K562 (cell line): ENCODE measurements around the gene EPHA10. TPM values are rescaled to one million over a fixed set of nuclear protein-coding genes. Genes with fewer than 3 reads are reported as not detected.

Source experiments
- CBX1 ChIP-seq: sonication (generic); IDR thresholded peaks from 2 replicates; pipeline ENCODE4 v1.6.1; 2016; ENCODE audit warnings: antibody characterized with exemption, low read depth, mild to moderate bottlenecking
- CBX8 ChIP-seq: fragments of 200-600 bp; sonication (generic); IDR thresholded peaks from 2 replicates; pipeline ENCODE4 v1.6.1; 2012; ENCODE audit warnings: borderline replicate concordance, mixed run types, low read depth, mild to moderate bottlenecking, moderate library complexity, mixed read lengths, low read length, control low read depth, inconsistent platforms; ENCODE audit not compliant: poor library complexity, severe bottlenecking; ENCODE audit errors: extremely low read depth
- ETV6 ChIP-seq, 3 experiments: fragments of 150-350 bp in 1 of 3; sonication (generic) in 1 of 3; formaldehyde crosslinking in 1 of 3; IDR thresholded peaks; 2 replicates each; pipeline versions ENCODE4 v1.6.1 to v1.8.0; 2014 to 2022; ENCODE audit warnings: borderline replicate concordance in 2 of 3, low read depth in 2 of 3, antibody characterized with exemption in 1 of 3, low read length in 1 of 3, mild to moderate bottlenecking in 1 of 3, missing genetic modification reagents in 1 of 3
- HNRNPLL ChIP-seq: fragments of 200-400 bp; formaldehyde crosslinking; IDR thresholded peaks from 2 replicates; pipeline ENCODE4 v1.6.1; 2017; ENCODE audit warnings: low read length, low read depth, mild to moderate bottlenecking; ENCODE audit not compliant: poor library complexity, severe bottlenecking
- MIER1 ChIP-seq: fragments of 450-650 bp; IDR thresholded peaks from 2 replicates; pipeline ENCODE4 v1.6.1; 2016; ENCODE audit warnings: antibody characterized with exemption, mild to moderate bottlenecking, low read depth
- MYNN ChIP-seq, 2 experiments: sonication (generic); formaldehyde crosslinking in 1 of 2; IDR thresholded peaks; 2 replicates each; pipeline versions ENCODE4 v1.5.0 to v1.6.1; 2016 to 2020; ENCODE audit warnings: antibody characterized with exemption in 1 of 2, missing genetic modification reagents in 1 of 2
- NFE2L1 ChIP-seq: fragments of 450-650 bp; IDR thresholded peaks from 2 replicates; pipeline ENCODE4 v1.6.1; 2016; ENCODE audit warnings: missing genetic modification characterization, low read depth, mild to moderate bottlenecking, missing compliant biosample characterization, moderate library complexity, borderline replicate concordance
- RFX5 ChIP-seq: IDR thresholded peaks from 2 replicates; pipeline ENCODE4 v1.6.1; 2011; ENCODE audit warnings: low read depth, mild to moderate bottlenecking, improper control_type of control experiment, low read length
- SP1 ChIP-seq: sonication (generic); formaldehyde crosslinking; IDR thresholded peaks from 2 replicates; pipeline ENCODE4 v1.8.1; 2022; ENCODE audit warnings: mild to moderate bottlenecking, missing genetic modification reagents
- TCFL5 ChIP-seq: fragments of 250-450 bp; sonication (Bioruptor Pico); conservative IDR thresholded peaks from 2 replicates; pipeline ENCODE4 v1.6.1; 2021; ENCODE audit warnings: mild to moderate bottlenecking, moderate library complexity, matching md5 sums
- TSC22D4 ChIP-seq: fragments of 450-650 bp; IDR thresholded peaks from 2 replicates; pipeline ENCODE4 v1.6.1; 2016; ENCODE audit warnings: missing genetic modification characterization, missing biosample characterization, control low read depth
- YY1 ChIP-seq, 3 experiments: IDR thresholded peaks; 2 replicates each; pipeline ENCODE4 v1.6.1; 2011; ENCODE audit warnings: low read length in 2 of 3, mild to moderate bottlenecking in 2 of 3, moderate library complexity in 2 of 3, borderline replicate concordance in 1 of 3, control low read depth in 1 of 3, low read depth in 1 of 3; ENCODE audit not compliant: insufficient read depth in 3 of 3, insufficient replicate concordance in 2 of 3, control insufficient read depth in 1 of 3, insufficient read length in 1 of 3; ENCODE audit errors: extremely low read depth in 1 of 3
- ZFP1 ChIP-seq: fragments of 450-650 bp; formaldehyde crosslinking; IDR thresholded peaks from 2 replicates; pipeline ENCODE4 v1.4.0; 2020; ENCODE audit warnings: mild to moderate bottlenecking, mixed read lengths
- ZNF124 ChIP-seq: sonication (generic); formaldehyde crosslinking; IDR thresholded peaks from 2 replicates; pipeline ENCODE4 v1.8.1; 2022; ENCODE audit warnings: missing genetic modification reagents
- ZNF408 ChIP-seq: fragments of 250-450 bp; sonication (Bioruptor Pico); IDR thresholded peaks from 2 replicates; pipeline ENCODE4 v1.4.0; 2020; ENCODE audit warnings: low read depth, mild to moderate bottlenecking, moderate library complexity
- ZNF551 ChIP-seq: fragments of 250-450 bp; sonication (Bioruptor Pico); IDR thresholded peaks from 2 replicates; pipeline ENCODE4 v1.5.0; 2021; ENCODE audit warnings: mild to moderate bottlenecking, moderate library complexity
- polyA plus RNA-seq, 8 experiments: library from polyadenylated mRNA; depleted of rRNA in 4 of 8; stranded (reverse) in 5 of 8; unstranded in 3 of 8; fragments of >200 nt; fragmentation: Nextera tagmentation in 2 of 8; fragmentation: Illumina TruSeq in 1 of 8; extraction: Ambion mirVana in 2 of 8; extraction: Trizol in 1 of 8; gene quantifications; 2 replicates each; pipeline versions ENCODE4 v1.2.1 to v1.2.3, GENCODE V29; 2011 to 2014; ENCODE audit warnings: inconsistent platforms in 1 of 8, missing spikeins in 1 of 8
- total RNA-seq, 7 experiments: library from RNA; depleted of rRNA in 6 of 7; stranded (reverse); fragments of >200 nt in 6 of 7; fragmentation: Illumina TruSeq in 2 of 7; extraction: Trizol in 2 of 7; gene quantifications; 2 replicates each; pipeline versions ENCODE4 v1.2.1 to v1.2.3, GENCODE V29; 2011 to 2021; ENCODE audit warnings: low replicate concordance in 1 of 7
- TF ChIP-seq, protein P1 (sequence below): sonication (generic); formaldehyde crosslinking; IDR thresholded peaks from 2 replicates; pipeline ENCODE4 v1.8.0; 2022; ENCODE audit warnings: mild to moderate bottlenecking, missing genetic modification reagents
- TF ChIP-seq, protein P2 (sequence below): fragments of 450-650 bp; IDR thresholded peaks from 2 replicates; pipeline ENCODE4 v1.6.1; 2017; ENCODE audit warnings: antibody characterized with exemption, mild to moderate bottlenecking

The EPHA10 gene
- total and polyA plus RNA-seq, 9 of the 15 experiments (the other 6 are each of a cell fraction or from before 2014, with no cell fraction given): 0.03 TPM; not detected in 8

DNA sequence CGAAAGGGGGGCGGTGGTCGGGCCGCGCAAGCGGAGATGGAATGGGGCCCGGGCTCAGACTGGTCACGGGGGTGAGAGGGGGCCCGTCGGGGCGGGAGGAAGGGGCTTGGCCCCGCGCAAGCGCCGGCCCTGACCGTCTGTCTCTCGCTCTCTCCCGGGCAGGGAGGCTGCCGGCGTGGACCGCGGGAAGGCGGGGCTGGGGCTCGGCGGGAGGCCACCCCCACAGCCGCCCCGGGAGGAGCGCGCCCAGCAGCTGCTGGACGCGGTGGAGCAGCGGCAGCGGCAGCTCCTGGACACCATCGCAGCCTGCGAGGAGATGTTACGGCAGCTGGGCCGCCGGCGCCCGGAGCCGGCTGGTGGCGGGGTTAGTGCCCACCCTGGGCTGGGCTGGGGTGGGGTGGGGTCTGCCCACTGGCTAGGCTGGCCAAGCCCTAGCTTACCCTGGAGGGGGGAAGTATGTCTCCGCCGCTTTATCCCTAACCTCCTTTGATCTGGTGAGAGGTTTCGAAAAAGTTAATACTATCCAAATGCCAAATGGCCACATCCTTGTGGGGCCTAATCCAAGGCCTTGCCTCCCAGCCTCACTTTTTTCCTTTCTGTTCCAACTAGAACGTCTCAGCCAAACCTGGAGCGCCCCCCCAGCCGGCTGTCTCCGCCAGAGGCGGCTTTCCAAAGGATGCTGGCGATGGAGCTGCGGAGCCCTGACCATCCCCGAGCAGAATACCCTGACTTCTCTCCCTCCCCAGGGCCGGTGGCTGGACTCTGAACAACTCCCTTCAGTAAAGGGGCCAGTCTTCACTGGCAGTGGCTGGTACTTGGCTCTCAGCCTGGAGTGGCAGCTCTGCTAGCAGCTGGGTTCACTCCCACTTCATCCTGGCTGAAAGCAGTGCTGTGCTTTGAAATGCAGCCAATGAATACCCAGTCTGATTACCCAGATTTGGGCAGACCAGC is 43.7 kb upstream of the EPHA10 start (continued):
- TF ChIP-seq, protein P1, sequence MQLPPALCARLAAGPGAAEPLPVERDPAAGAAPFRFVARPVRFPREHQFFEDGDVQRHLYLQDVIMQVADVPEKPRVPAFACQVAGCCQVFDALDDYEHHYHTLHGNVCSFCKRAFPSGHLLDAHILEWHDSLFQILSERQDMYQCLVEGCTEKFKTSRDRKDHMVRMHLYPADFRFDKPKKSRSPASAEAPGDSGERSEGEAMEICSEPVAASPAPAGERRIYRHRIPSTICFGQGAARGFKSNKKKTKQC: peak; percentile 94
- TF ChIP-seq MYNN (IDR thresholded peaks at IDR 0.05) (no peak), MYNN (CRISPR knock-in tag; IDR thresholded peaks at IDR 0.05) (no peak), TSC22D4 (no peak), ZNF124 (CRISPR knock-in tag) (no peak), NFE2L1 (tag) (no peak), ZFP1 (CRISPR knock-in tag) (no peak), TCFL5 (CRISPR knock-in tag) (no peak), ZNF408 (no peak), CBX8 (no peak), RFX5 (no peak), SP1 (CRISPR knock-in tag) (peak; percentile 24; the same call in 1 of the 2 replicates), ZNF551 (no peak), ETV6 (IDR thresholded peaks at IDR 0.05; ENCODE audit: borderline replicate concordance in 1 of 2, low read depth in 2 of 2, low read length in 1 of 2) (no peak), ETV6 (CRISPR knock-in tag; IDR thresholded peaks at IDR 0.05; ENCODE audit: borderline replicate concordance) (no peak), YY1 (IDR thresholded peaks at IDR 0.05; ENCODE audit: borderline replicate concordance in 1 of 3, control insufficient read depth in 1 of 3, extremely low read depth in 1 of 3, insufficient read depth in 3 of 3, insufficient read length in 1 of 3, insufficient replicate concordance in 2 of 3, low read depth in 1 of 3, low read length in 2 of 3) (peak in 2 of 3 experiments; percentile 31 to 46), HNRNPLL (peak; percentile 12), CBX1 (peak; percentile 10; the same call in 1 of the 2 replicates), MIER1 (no peak)
- TF ChIP-seq, protein P2, sequence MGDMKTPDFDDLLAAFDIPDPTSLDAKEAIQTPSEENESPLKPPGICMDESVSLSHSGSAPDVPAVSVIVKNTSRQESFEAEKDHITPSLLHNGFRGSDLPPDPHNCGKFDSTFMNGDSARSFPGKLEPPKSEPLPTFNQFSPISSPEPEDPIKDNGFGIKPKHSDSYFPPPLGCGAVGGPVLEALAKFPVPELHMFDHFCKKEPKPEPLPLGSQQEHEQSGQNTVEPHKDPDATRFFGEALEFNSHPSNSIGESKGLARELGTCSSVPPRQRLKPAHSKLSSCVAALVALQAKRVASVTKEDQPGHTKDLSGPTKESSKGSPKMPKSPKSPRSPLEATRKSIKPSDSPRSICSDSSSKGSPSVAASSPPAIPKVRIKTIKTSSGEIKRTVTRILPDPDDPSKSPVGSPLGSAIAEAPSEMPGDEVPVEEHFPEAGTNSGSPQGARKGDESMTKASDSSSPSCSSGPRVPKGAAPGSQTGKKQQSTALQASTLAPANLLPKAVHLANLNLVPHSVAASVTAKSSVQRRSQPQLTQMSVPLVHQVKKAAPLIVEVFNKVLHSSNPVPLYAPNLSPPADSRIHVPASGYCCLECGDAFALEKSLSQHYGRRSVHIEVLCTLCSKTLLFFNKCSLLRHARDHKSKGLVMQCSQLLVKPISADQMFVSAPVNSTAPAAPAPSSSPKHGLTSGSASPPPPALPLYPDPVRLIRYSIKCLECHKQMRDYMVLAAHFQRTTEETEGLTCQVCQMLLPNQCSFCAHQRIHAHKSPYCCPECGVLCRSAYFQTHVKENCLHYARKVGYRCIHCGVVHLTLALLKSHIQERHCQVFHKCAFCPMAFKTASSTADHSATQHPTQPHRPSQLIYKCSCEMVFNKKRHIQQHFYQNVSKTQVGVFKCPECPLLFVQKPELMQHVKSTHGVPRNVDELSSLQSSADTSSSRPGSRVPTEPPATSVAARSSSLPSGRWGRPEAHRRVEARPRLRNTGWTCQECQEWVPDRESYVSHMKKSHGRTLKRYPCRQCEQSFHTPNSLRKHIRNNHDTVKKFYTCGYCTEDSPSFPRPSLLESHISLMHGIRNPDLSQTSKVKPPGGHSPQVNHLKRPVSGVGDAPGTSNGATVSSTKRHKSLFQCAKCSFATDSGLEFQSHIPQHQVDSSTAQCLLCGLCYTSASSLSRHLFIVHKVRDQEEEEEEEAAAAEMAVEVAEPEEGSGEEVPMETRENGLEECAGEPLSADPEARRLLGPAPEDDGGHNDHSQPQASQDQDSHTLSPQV: no peak
